HG03060 (cell line): ENCODE measurements around the gene WRAP53.
"Not testable (repeated sequence)": the region's sequence is repeated elsewhere in the genome, so short reads cannot be mapped to it uniquely, and the experiment has no call there.

Experiments used
- ATAC-seq: cut with Tn5 transposase; IDR thresholded peaks from one replicate; pipeline ENCODE4 v1.9.1; 2021; ENCODE audit warnings: low read depth, moderate number of reproducible peaks; ENCODE audit not compliant: unreplicated experiment

WRAP53 gene

GRCh38 chr17:7687908-7688807 is at the start of gene WRAP53:
Gene WRAP53, plus strand, starts transcription at chr17:7688477. Its CDS starts 172 bp downstream, at chr17:7688649.
- ATAC-seq = peak; percentile 58

- no peak for ATAC-seq
Observed at GRCh38 chr17:7640783-7641182, 47.5 kb upstream of the WRAP53 start.

GRCh38 chr17:7641635-7642034 is 46.6 kb upstream of the WRAP53 start:
- not testable (repeated sequence) for ATAC-seq

GRCh38 chr17:7644775-7645174 is 43.5 kb upstream of the WRAP53 start:
- no peak for ATAC-seq

GRCh38 chr17:7646457-7646856 is 41.8 kb upstream of the WRAP53 start:
- no peak for ATAC-seq

- no peak for ATAC-seq
Observed at GRCh38 chr17:7647018-7647417, 41.3 kb upstream of the WRAP53 start.

- ATAC-seq = no peak
Observed at GRCh38 chr17:7650509-7651096, 37.7 kb upstream of the WRAP53 start, which contains the start of gene ATP1B2. Gene ATP1B2, plus strand, starts transcription at chr17:7650926. Its CDS starts 593 bp downstream, at chr17:7651519.

GRCh38 chr17:7651097-7651664 is 37.1 kb upstream of the WRAP53 start:
- ATAC-seq = no peak

GRCh38 chr17:7651665-7652387 is 36.5 kb upstream of the WRAP53 start:
- ATAC-seq = no peak

- ATAC-seq = no peak
Observed at GRCh38 chr17:7652388-7653356, 35.6 kb upstream of the WRAP53 start.

- ATAC-seq = no peak
Observed at GRCh38 chr17:7654832-7655540, 33.3 kb upstream of the WRAP53 start.

GRCh38 chr17:7655541-7655840 is 32.8 kb upstream of the WRAP53 start:
- no peak for ATAC-seq

GRCh38 chr17:7656958-7657609 is 31.2 kb upstream of the WRAP53 start:
- ATAC-seq = no peak

- no peak for ATAC-seq
Observed at GRCh38 chr17:7667656-7668406, 20.4 kb upstream of the WRAP53 start.

- no peak for ATAC-seq
Observed at GRCh38 chr17:7668482-7668881, 19.8 kb upstream of the WRAP53 start.

GRCh38 chr17:7673239-7673638 is 15.0 kb upstream of the WRAP53 start:
- ATAC-seq = no peak

GRCh38 chr17:7674934-7675333 is 13.3 kb upstream of the WRAP53 start:
- no peak for ATAC-seq

GRCh38 chr17:7676533-7676932 is 11.7 kb upstream of the WRAP53 start:
- ATAC-seq = no peak
